Astrocyte of the hippocampus (primary cell): ENCODE results near the gene CACNA1H.

Experiments
- DNase-seq: peaks from one replicate; pipeline ENCODE4 v3.0.0; 2011; ENCODE audit warnings: low read depth, low spot score

Gene CACNA1H

DNA sequence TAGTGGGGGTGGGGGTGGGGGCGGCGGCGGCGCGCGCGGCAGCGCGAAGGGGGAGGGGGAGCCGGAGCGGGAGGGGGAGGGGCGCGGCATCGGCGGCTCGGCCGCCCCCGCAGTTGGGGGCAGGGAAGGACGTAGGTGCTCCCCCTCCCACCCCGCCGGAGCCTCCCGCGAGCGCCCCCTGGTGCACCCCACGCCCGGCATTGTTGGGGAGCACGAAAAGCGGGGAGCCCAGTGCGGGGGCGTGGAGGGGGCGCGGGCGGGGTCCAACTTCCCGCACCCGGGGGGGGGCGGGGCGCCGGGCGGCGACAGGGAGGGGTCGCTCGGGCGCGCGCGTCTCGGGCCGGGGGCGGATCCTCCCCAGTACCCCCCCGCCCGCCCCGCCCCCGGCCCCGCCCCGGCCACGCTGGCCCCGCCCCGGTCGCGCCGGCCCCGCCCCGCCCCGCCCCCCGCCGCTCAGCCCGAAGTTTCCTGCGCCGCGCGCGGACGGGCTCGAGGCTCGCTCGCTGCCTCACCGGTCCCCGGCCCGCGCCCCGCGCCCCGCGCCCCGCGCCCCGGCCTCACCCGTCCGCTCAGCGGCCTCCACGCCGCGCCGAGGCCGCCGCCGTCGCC is at the start of gene CACNA1H:
CACNA1H (plus strand) TSS at position 456 of the 609 bp plus-strand sequence. CDS start 632 bp downstream, outside the sequence.
- no peak for DNase-seq

DNA sequence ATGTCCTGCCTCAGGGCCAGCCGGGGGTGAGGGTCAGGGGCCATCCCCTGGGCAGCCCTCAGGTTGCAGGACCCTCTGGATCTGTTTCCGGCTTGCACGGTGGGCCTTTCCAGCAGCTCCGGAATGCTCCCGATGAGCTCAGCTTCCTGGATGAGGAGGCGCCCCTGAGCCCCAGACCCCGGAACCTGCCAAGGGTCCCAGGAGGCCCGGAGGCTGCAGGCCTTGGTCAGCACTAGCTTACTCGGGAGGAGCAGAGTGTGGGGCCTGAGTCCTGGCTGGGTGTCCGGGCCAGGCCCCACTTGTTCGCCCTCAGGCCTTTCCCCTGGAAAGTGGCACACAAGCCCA is 49.3 kb upstream of the CACNA1H start:
- DNase-seq, result no peak

DNA sequence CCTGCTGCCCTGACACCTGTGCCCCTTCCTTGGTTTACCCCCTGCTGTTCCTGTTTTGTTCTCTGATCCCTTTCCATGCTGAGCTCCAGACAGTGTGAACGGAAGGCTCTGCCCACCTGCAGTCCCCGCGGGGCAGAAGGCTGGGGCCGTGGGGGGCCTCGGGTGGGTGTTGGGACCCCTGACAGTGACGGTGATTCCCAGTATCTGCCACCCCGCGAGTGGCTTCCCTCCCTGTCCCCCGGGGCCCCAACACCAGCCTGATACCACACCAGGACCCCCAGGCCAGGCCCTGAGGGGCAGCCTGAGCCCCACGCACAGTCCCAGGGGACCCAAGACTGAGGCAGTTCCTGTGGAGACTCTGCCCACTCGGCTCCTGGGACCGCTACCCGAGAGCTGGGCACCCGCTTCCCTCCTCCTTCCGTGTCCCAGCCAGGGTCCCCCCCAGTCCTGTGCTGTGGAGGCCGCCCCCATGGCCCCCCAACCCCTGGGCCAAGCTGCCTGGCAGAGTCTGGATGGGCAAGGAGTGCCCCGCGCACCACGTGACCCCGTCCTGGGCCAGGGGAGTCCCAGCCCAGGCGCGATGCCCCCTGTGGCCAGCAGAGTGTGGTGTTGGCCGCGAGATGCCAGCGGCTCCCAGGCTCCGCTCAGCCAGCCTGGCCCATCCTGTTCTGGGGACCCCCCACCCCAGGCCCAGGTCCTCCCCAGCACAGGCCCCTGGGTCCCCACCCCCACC is 46.9 kb upstream of the CACNA1H start:
- peak; percentile 84 for DNase-seq

GRCh38 chr16:1106659-1107058 is 46.2 kb upstream of the CACNA1H start:
- no peak for DNase-seq

- DNase-seq, result no peak
These were observed 45.8 kb upstream of the CACNA1H start for GRCh38 chr16:1107141-1107540.

DNA sequence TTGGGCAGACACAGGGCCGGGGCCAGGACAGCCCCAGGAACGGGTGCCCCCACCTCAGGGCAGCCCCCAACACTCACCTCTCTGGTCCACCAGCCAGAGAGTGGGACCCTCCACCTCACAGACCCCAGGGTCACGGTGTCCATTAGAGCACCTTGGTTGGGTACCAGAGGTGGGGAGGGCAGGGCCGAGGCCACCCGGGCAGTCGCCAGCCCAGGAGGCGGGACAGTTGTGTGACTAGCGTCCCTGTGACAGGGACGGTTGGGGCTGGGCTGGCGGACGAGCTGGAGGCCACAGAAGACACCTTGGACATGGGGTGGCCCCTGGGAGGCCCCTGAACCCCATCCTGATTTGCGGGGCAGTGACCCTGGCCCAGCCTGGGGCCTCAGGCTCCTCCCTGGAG is 45.2 kb upstream of the CACNA1H start:
- DNase-seq, result no peak

- peak; percentile 82 for DNase-seq
These were observed 44.3 kb upstream of the CACNA1H start for GRCh38 chr16:1108299-1109252.

GRCh38 chr16:1109648-1110047 is 43.3 kb upstream of the CACNA1H start:
- no peak for DNase-seq

DNA sequence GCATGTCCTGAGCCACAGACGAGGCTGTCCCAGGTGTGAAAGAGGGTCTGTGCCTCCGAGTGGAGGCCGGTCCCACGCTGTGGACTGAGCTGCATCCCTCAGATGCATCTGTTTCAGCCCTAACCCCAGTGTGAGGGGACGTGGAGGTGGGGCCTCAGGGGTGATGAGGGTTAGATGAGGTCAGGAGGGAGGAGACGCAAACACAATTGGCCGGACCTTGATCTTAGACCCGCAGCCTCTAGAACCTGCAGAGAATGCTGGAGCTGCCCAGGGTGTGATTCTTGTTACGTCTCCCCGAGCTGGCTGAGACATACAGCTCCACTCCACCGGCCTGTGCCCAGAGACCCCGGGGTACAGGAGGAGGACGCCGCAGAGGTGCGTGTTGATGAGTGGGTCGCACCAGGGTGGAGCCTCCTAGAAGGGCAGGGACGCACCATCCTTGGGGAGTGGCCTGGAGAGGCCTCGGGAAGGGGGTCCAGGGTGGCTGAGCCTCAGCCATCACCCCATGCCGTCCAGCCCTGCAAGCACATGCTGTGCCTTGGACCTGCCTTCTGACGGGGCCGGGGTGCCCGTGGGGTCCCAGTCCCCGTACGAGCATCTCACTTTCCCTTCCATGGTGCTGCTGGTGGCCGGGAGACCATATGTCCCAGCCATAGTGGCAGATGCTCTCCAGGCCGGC is 40.3 kb upstream of the CACNA1H start:
- no peak for DNase-seq

DNA sequence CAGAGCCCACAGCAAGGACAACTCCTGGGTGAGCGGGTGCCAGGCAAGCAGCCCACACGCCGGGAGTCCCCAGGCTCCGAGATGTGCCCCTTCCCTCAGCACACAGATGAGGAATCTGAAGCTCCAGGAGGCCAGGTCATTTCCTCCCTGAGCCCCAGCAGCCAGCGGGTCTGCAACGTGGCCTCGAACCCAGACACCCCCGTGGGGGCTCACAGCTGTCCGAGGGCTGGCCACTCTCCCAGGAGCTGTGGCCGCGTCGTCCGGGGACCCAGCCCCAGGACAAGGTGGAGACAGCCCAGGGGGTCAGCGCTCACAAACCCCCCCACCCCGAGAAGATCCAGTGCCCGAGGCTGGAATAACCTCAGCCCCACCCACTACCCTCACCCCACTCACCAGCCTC is 39.4 kb upstream of the CACNA1H start:
- DNase-seq, result no peak

DNA sequence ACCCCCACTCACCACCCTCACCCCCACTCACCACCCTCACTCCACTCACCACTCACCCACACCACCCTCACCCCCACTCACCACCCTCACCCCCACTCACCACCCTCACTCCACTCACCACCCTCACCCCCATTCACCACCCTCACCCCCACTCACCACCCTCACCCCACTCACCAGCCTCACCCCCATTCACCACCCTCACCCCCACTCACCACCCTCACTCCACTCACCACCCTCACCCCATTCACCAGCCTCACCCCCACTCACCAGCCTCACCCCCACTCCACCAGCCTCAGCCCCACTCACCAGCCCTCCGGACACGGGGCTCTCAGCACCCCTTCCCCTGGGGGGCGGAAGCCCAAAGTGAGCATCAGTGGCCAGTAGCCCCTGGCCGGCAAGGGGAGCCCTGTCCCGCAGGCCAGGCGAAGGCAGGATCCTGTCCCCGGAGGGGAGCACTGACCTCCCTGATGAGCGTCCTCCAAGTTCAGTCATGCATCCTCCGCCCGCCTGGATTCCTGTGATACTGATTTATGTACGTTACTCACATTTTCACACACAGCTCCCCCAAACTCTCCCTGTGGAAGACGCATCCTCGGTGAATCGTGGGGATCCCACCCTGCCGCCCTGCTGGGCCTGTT is 38.9 kb upstream of the CACNA1H start:
- DNase-seq, result no peak

- no peak for DNase-seq
These were observed 36.2 kb upstream of the CACNA1H start for GRCh38 chr16:1116693-1117077.

DNA sequence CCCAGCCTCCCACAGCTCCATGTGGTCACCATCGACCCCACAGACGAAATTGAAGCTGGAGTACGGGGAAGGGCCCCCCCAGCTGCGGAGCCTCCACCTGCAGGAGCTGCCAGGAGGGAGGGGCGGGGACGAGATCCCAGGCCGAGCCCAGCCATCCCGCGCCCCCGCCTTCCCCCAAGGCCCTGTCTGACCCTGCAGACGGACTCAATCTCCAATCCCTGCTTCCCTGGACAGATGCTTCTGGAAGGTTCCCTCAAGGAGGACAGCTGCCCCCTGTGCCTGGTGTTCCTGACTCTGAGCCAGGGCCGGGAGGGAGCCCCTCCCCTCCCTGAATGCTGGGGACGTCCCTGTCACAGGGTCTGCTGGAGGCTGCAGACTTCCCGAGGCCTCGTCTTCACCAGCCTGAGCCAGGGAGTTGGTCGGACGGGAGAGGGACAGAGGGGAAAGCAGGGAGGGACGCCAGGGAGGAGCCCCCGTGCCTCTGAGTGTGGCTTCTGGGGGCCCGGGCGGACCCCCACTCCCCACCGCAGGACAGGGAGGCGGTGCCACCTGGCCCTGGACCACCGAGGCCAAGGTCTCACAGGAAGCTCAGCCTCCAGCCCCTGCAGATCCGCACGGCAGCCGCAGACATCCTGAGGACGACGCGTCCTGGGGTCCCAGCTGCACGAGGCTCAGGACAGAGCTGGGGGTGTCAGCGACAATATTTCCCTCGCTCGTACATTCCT is 35.6 kb upstream of the CACNA1H start:
- no peak for DNase-seq

- no peak for DNase-seq
These were observed 35.0 kb upstream of the CACNA1H start for GRCh38 chr16:1117926-1118325.

- no peak for DNase-seq
These were observed 33.8 kb upstream of the CACNA1H start for GRCh38 chr16:1119129-1119528.

- no peak for DNase-seq
These were observed 32.9 kb upstream of the CACNA1H start for GRCh38 chr16:1119766-1120576.

GRCh38 chr16:1120577-1120941 is 32.3 kb upstream of the CACNA1H start:
- DNase-seq, result no peak

- no peak for DNase-seq
These were observed 31.9 kb upstream of the CACNA1H start for GRCh38 chr16:1121009-1121408.

GRCh38 chr16:1121601-1122397 is 31.1 kb upstream of the CACNA1H start:
- no peak for DNase-seq
